GM12875 (cell line): ENCODE measurements around the gene SLC25A26.

Experiments
- H3K4me3 ChIP-seq: one replicate; pipeline ENCODE4 v1.5.1; 2011; ENCODE audit warnings: low read depth, low read length, control low read depth
- CTCF ChIP-seq: IDR thresholded peaks from 2 replicates; pipeline ENCODE4 v1.5.1; 2011; ENCODE audit warnings: low read depth, mild to moderate bottlenecking, control low read depth, inconsistent platforms, low read length, moderate library complexity, borderline replicate concordance; ENCODE audit not compliant: insufficient read depth

Gene SLC25A26

GRCh38 chr3:66314455-66314854 is 93.7 kb downstream of the SLC25A26 start:
- TF ChIP-seq CTCF: no peak

GRCh38 chr3:66317750-66318376 is 97.1 kb downstream of the SLC25A26 start:
- no peak for TF ChIP-seq CTCF
- no peak overlapping the region for H3K4me3 ChIP-seq

More at GRCh38 chr3:66314455-66314854, 93.7 kb downstream of the SLC25A26 start:
- no peak overlapping the region for H3K4me3 ChIP-seq

- TF ChIP-seq CTCF: no peak
- no peak overlapping the region for H3K4me3 ChIP-seq
Observed at GRCh38 chr3:66320390-66320789, 99.6 kb downstream of the SLC25A26 start.

GRCh38 chr3:66322436-66322835 is 101.6 kb downstream of the SLC25A26 start:
- no peak overlapping the region for H3K4me3 ChIP-seq
- TF ChIP-seq CTCF: no peak

- TF ChIP-seq CTCF: no peak
- H3K4me3 ChIP-seq: no peak overlapping the region
Observed at GRCh38 chr3:66326340-66326739, 105.5 kb downstream of the SLC25A26 start.

GRCh38 chr3:66335671-66336070 is 114.9 kb downstream of the SLC25A26 start:
- H3K4me3 ChIP-seq: no peak overlapping the region
- TF ChIP-seq CTCF: no peak

GRCh38 chr3:66336333-66336766 is 115.5 kb downstream of the SLC25A26 start:
- no peak overlapping the region for H3K4me3 ChIP-seq
- TF ChIP-seq CTCF: no peak
